DND-41 (cell line): ENCODE measurements around the gene NPHP4.

ENCODE experiments used
- CTCF ChIP-seq: IDR thresholded peaks from 2 replicates; pipeline ENCODE4 v1.5.1; 2012; ENCODE audit warnings: borderline replicate concordance, low read length, moderate library complexity, mild to moderate bottlenecking; ENCODE audit not compliant: poor library complexity, severe bottlenecking; ENCODE audit errors: extremely low read depth
- EZH2 ChIP-seq: IDR thresholded peaks from 3 replicates; pipeline ENCODE4 v1.6.1; 2012; ENCODE audit warnings: borderline replicate concordance, low read depth, mild to moderate bottlenecking, moderate library complexity, low read length, inconsistent platforms; ENCODE audit not compliant: severe bottlenecking

GRCh38 chr1:5861871-5862825 lies 130.1 kb downstream of the NPHP4 start:
- TF ChIP-seq CTCF (no peak), EZH2 (no peak)
